ENCODE data around the gene MYO1D. TPM values are rescaled to one million over a fixed set of nuclear protein-coding genes. Genes with fewer than 3 reads are reported as not detected.

MYO1D gene
- polyA plus RNA-seq, 2 donors: 31.8 to 43.2 TPM

DNA sequence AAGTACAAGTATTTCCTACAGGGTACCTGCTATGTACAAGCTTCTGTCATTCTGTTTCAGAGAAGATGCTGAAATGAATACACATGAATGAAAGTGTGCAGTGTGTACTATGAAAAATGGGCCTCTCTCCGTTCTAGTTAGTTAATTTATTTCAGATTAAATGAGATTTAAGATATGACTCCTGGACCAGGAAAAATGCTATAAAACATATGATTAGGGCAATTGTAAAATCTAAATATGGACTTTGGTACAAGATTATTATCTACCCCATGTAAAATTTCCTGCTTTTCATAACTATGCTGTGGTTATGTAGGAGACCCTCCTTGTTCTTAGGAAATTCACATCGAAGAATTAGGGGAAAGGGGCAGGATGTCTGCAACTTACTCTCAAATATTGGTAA is 28.9 kb downstream of the MYO1D start:
- no peak overlapping the region for H3K27ac ChIP-seq (ENCODE audit: low read depth in 2 of 2, low read length in 1 of 2)
- H3K27me3 ChIP-seq (ENCODE audit: control insufficient read depth in 1 of 2, insufficient read depth in 2 of 2, low read length in 2 of 2): no peaks in the 10 kb centered on the region
- no peak overlapping the region for H3K4me3 ChIP-seq (ENCODE audit: low read depth in 1 of 2, low read length in 2 of 2)
- H3K36me3 ChIP-seq (ENCODE audit: control insufficient read depth in 2 of 2, insufficient read depth in 2 of 2, low read length in 1 of 2): no peaks in the 10 kb centered on the region
- no peaks in the 10 kb centered on the region for H3K4me1 ChIP-seq (ENCODE audit: control insufficient read depth in 2 of 2, insufficient read depth in 2 of 2, low read length in 1 of 2)
- 70 to 79% methylated on average over 2 of the region's 2 CpGs for WGBS, 2 donors
- no peaks in the 10 kb centered on the region for H3K9me3 ChIP-seq (ENCODE audit: control insufficient read depth in 2 of 2, insufficient read depth in 1 of 2, low read depth in 1 of 2, low read length in 1 of 2)

DNA sequence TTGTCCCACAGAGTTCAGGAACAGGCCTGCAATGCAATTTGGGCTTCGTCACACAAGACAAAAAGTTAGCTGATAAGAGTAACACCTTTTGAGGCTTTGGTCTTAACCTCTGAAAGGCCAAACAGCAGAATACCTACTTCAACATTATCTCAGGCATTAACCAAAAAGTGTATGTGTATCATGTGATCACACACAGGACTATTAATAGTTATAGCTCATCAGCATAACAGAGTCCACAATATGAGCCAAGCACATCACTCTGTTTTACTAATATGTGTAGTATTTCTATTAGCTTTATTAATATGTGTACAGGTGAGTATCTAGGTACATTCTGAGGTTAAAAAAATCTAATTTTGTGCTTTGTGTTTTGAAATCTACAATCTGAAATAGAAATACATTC is 30.8 kb downstream of the MYO1D start:
- Histone ChIP-seq H3K27me3 (ENCODE audit: control insufficient read depth in 1 of 2, insufficient read depth in 2 of 2, low read length in 2 of 2) (no peaks in the 10 kb centered on the region), H3K27ac (ENCODE audit: low read depth in 2 of 2, low read length in 1 of 2) (no peak overlapping the region), H3K4me3 (ENCODE audit: low read depth in 1 of 2, low read length in 2 of 2) (no peak overlapping the region), H3K4me1 (ENCODE audit: control insufficient read depth in 2 of 2, insufficient read depth in 2 of 2, low read length in 1 of 2) (no peaks in the 10 kb centered on the region), H3K36me3 (ENCODE audit: control insufficient read depth in 2 of 2, insufficient read depth in 2 of 2, low read length in 1 of 2) (no peaks in the 10 kb centered on the region), H3K9me3 (ENCODE audit: control insufficient read depth in 2 of 2, insufficient read depth in 1 of 2, low read depth in 1 of 2, low read length in 1 of 2) (no peaks in the 10 kb centered on the region)
- 90 to 93% methylated on average over 1 of the region's 1 CpG for WGBS, 2 donors

DNA sequence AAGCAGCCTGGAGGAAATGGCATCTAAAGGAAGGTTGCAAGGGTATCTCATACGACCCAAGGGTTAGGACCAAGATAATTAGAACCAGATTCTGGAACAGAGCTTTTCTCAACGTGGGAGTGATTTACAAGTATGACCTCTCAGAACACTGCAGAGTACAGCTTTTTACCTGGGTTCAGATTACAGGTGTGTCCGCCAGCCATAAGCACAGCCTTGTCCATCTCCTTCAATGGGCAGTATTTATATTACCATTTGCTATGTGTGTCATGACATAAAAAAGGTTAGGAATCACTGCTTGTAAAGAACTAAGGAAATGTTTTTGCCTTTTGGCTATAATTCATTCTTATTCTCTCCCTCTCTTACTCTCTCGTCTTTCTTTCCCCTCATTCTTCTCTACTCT is 36.7 kb downstream of the MYO1D start:
- H3K27me3 ChIP-seq (ENCODE audit: control insufficient read depth in 1 of 2, insufficient read depth in 2 of 2, low read length in 2 of 2): no peaks in the 10 kb centered on the region
- WGBS, 2 donors: 76 to 79% methylated on average over 4 of the region's 4 CpGs
- H3K27ac ChIP-seq (ENCODE audit: low read depth in 2 of 2, low read length in 1 of 2): no peak overlapping the region
- no peaks in the 10 kb centered on the region for H3K36me3 ChIP-seq (ENCODE audit: control insufficient read depth in 2 of 2, insufficient read depth in 2 of 2, low read length in 1 of 2)
- H3K9me3 ChIP-seq (ENCODE audit: control insufficient read depth in 2 of 2, insufficient read depth in 1 of 2, low read depth in 1 of 2, low read length in 1 of 2): no peaks in the 10 kb centered on the region
- no peak overlapping the region for H3K4me3 ChIP-seq (ENCODE audit: low read depth in 1 of 2, low read length in 2 of 2)
- no peaks in the 10 kb centered on the region for H3K4me1 ChIP-seq (ENCODE audit: control insufficient read depth in 2 of 2, insufficient read depth in 2 of 2, low read length in 1 of 2)

DNA sequence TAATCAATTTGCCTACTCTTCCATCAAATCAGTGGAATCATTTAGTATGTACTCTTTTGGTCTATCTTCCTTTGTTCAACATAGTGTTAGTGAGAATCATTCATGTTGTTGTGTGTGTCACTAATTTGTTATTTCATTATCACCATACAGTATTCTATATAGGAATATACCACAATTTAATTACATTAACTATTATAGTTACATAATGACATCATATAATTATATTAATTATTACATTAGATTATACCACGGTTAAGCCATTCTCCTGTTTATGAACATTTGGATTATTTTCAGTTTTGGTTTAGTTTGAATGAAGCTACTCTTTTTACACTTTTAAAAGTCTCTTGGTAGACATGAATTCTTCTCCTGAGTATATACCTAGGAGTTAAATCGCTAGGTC is 40.4 kb downstream of the MYO1D start:
- WGBS, 2 donors: 89 to 94% methylated on average over 2 of the region's 2 CpGs
- no peaks in the 10 kb centered on the region for H3K36me3 ChIP-seq (ENCODE audit: control insufficient read depth in 2 of 2, insufficient read depth in 2 of 2, low read length in 1 of 2)
- H3K4me3 ChIP-seq (ENCODE audit: low read depth in 1 of 2, low read length in 2 of 2): no peak overlapping the region
- no peak overlapping the region for H3K27ac ChIP-seq (ENCODE audit: low read depth in 2 of 2, low read length in 1 of 2)
- no peaks in the 10 kb centered on the region for H3K4me1 ChIP-seq (ENCODE audit: control insufficient read depth in 2 of 2, insufficient read depth in 2 of 2, low read length in 1 of 2)
- no peaks in the 10 kb centered on the region for H3K9me3 ChIP-seq (ENCODE audit: control insufficient read depth in 2 of 2, insufficient read depth in 1 of 2, low read depth in 1 of 2, low read length in 1 of 2)
- H3K27me3 ChIP-seq (ENCODE audit: control insufficient read depth in 1 of 2, insufficient read depth in 2 of 2, low read length in 2 of 2): no peaks in the 10 kb centered on the region

DNA sequence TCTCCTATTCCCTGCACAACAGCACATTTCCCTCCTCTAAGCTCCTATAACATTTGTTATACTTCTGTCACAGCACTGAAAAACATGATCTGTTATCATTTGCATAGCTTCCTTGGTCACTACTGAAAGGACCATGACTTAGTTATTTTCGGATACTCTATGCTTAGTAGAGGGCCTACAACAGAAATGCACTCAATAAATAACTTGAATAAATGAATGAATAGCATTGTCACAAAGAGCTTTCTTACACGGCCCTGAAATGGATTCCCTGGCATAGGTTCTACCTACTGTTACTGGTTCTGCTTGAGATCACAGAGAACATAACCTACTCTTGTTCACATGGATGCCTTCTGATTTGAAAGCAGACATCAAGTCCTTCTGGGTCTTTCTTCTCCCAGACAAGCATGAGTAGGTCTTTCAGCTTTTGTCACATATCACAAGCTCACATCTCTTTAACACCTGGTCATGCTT is 41.6 kb downstream of the MYO1D start:
- H3K4me1 ChIP-seq (ENCODE audit: control insufficient read depth in 2 of 2, insufficient read depth in 2 of 2, low read length in 1 of 2): no peaks in the 10 kb centered on the region
- no peak overlapping the region for H3K27ac ChIP-seq (ENCODE audit: low read depth in 2 of 2, low read length in 1 of 2)
- H3K27me3 ChIP-seq (ENCODE audit: control insufficient read depth in 1 of 2, insufficient read depth in 2 of 2, low read length in 2 of 2): no peaks in the 10 kb centered on the region
- no peaks in the 10 kb centered on the region for H3K9me3 ChIP-seq (ENCODE audit: control insufficient read depth in 2 of 2, insufficient read depth in 1 of 2, low read depth in 1 of 2, low read length in 1 of 2)
- H3K4me3 ChIP-seq (ENCODE audit: low read depth in 1 of 2, low read length in 2 of 2): no peak overlapping the region
- H3K36me3 ChIP-seq (ENCODE audit: control insufficient read depth in 2 of 2, insufficient read depth in 2 of 2, low read length in 1 of 2): no peaks in the 10 kb centered on the region
- WGBS, 2 donors: 64 to 69% methylated on average over 2 of the region's 2 CpGs

DNA sequence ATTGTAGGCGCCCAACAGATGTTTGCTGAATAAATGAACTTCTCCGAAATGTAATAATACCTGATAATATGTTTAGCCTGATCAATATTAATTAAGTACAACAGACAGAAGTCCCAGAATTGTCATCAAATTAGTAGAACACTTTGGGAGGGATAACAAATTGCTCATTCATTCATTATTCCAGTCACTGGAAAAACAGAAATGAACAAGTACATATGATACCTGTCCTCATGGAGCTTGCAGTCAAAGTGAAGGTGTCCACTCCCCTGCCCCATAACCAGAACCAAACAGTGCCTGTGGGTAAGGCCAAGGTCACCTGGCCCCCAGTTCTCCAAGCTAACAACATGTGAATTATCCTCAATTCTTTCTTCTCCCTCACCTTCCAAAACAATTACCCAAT is 42.8 kb downstream of the MYO1D start:
- WGBS, 2 donors: 96 to 97% methylated on average over 2 of the region's 2 CpGs
- no peaks in the 10 kb centered on the region for H3K36me3 ChIP-seq (ENCODE audit: control insufficient read depth in 2 of 2, insufficient read depth in 2 of 2, low read length in 1 of 2)
- no peak overlapping the region for H3K27ac ChIP-seq (ENCODE audit: low read depth in 2 of 2, low read length in 1 of 2)
- no peaks in the 10 kb centered on the region for H3K4me1 ChIP-seq (ENCODE audit: control insufficient read depth in 2 of 2, insufficient read depth in 2 of 2, low read length in 1 of 2)
- H3K4me3 ChIP-seq (ENCODE audit: low read depth in 1 of 2, low read length in 2 of 2): no peak overlapping the region
- H3K9me3 ChIP-seq (ENCODE audit: control insufficient read depth in 2 of 2, insufficient read depth in 1 of 2, low read depth in 1 of 2, low read length in 1 of 2): no peaks in the 10 kb centered on the region
- H3K27me3 ChIP-seq (ENCODE audit: control insufficient read depth in 1 of 2, insufficient read depth in 2 of 2, low read length in 2 of 2): no peaks in the 10 kb centered on the region

DNA sequence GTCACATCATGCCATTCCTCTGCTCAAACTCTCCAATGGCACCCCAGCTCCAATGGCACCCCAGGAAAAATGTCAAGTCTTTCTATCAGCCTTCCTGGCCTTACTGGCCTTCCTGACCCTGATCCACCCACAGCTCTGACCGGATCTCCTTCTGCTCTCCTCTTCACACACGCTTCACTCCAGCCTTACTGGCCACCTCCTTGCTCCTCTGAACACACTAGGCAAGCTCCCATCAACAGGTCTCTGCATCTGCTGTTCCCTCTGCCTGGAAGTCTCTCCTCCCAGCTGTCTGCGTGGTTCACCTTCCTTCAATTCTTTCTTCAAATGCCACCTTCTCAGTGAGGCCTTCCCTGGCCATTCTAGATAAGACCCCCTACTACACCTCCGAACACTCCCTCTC is 43.4 kb downstream of the MYO1D start:
- no peaks in the 10 kb centered on the region for H3K4me1 ChIP-seq (ENCODE audit: control insufficient read depth in 2 of 2, insufficient read depth in 2 of 2, low read length in 1 of 2)
- WGBS, 2 donors: 76 to 93% methylated on average over 4 of the region's 4 CpGs

DNA sequence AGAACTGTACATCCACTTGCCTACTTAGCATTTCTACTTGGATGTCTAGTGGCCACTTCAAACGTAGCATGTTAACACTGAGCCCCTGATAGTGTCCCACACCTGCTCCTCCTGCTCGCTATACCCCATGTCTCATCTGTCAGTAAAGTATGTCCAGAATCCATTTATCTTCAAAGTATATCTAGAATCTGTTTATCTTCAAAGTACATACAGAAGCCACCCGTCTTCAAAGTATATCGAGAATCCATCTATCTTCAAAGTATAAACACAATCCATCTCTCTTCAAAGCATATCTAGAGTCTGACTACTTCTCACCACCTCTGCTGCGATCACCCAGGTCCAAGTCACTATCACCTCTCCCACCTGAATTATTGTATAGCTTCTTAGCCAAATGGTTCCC is 43.8 kb downstream of the MYO1D start:
- Histone ChIP-seq H3K4me1 (ENCODE audit: control insufficient read depth in 2 of 2, insufficient read depth in 2 of 2, low read length in 1 of 2) (no peaks in the 10 kb centered on the region), H3K9me3 (ENCODE audit: control insufficient read depth in 2 of 2, insufficient read depth in 1 of 2, low read depth in 1 of 2, low read length in 1 of 2) (no peaks in the 10 kb centered on the region), H3K4me3 (ENCODE audit: low read depth in 1 of 2, low read length in 2 of 2) (no peak overlapping the region), H3K27ac (ENCODE audit: low read depth in 2 of 2, low read length in 1 of 2) (no peak overlapping the region), H3K36me3 (ENCODE audit: control insufficient read depth in 2 of 2, insufficient read depth in 2 of 2, low read length in 1 of 2) (no peaks in the 10 kb centered on the region), H3K27me3 (ENCODE audit: control insufficient read depth in 1 of 2, insufficient read depth in 2 of 2, low read length in 2 of 2) (no peaks in the 10 kb centered on the region)
- 83 to 88% methylated on average over 5 of the region's 5 CpGs for WGBS, 2 donors

More for the DNA sequence above, 43.4 kb downstream of the MYO1D start:
- Histone ChIP-seq H3K27me3 (ENCODE audit: control insufficient read depth in 1 of 2, insufficient read depth in 2 of 2, low read length in 2 of 2) (no peaks in the 10 kb centered on the region), H3K9me3 (ENCODE audit: control insufficient read depth in 2 of 2, insufficient read depth in 1 of 2, low read depth in 1 of 2, low read length in 1 of 2) (no peaks in the 10 kb centered on the region), H3K27ac (ENCODE audit: low read depth in 2 of 2, low read length in 1 of 2) (no peak overlapping the region), H3K4me3 (ENCODE audit: low read depth in 1 of 2, low read length in 2 of 2) (no peak overlapping the region), H3K36me3 (ENCODE audit: control insufficient read depth in 2 of 2, insufficient read depth in 2 of 2, low read length in 1 of 2) (no peaks in the 10 kb centered on the region)

DNA sequence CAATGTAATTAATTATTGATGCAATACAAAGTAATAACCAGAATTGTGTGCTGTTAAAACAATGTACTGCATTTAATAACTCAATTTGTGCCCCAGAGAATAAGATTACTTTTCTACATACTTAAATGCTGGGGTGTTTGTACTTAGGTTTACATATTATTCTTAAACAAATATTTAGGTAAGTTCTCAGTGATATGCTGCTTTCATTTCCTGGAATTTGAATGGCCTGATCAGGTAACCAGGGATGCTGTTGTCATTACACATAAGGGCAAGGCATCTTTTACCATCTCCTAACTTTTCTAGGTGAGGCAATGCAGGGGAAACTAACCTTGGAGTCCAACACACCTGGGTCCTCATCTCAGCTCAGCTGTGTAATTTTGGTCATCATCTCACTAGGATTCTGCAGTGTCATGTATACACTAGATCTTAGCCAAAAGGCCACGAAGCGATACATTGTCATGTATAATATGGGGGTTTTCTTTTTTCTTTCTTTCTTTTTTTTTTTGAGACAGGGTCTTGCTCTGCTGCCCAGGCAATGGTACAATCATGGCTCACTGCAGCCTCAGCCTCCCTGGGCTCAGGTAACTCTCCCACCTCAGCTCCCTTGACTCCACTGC is 45.2 kb downstream of the MYO1D start:
- no peak overlapping the region for H3K27ac ChIP-seq (ENCODE audit: low read depth in 2 of 2, low read length in 1 of 2)
- no peaks in the 10 kb centered on the region for H3K9me3 ChIP-seq (ENCODE audit: control insufficient read depth in 2 of 2, insufficient read depth in 1 of 2, low read depth in 1 of 2, low read length in 1 of 2)
- no peaks in the 10 kb centered on the region for H3K4me1 ChIP-seq (ENCODE audit: control insufficient read depth in 2 of 2, insufficient read depth in 2 of 2, low read length in 1 of 2)
- no peaks in the 10 kb centered on the region for H3K27me3 ChIP-seq (ENCODE audit: control insufficient read depth in 1 of 2, insufficient read depth in 2 of 2, low read length in 2 of 2)
- H3K4me3 ChIP-seq (ENCODE audit: low read depth in 1 of 2, low read length in 2 of 2): no peak overlapping the region
- WGBS, 2 donors: 92 to 97% methylated on average over 2 of the region's 2 CpGs
- H3K36me3 ChIP-seq (ENCODE audit: control insufficient read depth in 2 of 2, insufficient read depth in 2 of 2, low read length in 1 of 2): no peaks in the 10 kb centered on the region

DNA sequence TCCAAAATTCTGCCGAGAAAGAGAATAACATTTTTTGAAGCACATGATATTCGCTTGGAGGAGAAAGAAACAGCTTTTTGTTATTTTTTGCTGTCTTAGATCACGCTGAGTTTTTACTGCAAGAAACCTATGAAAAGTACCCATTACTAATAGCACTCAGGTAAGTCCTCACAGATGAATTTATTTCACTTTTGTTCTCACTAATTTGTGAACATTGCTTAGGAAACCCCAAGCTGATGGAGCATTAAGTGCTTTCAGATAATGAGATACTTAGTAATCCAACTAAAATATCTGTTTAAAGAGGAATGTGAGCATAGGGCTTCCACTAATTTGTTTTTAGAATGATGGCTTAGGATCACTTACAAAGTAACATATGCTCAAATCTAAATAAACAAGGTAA is 45.7 kb downstream of the MYO1D start:
- H3K27ac ChIP-seq (ENCODE audit: low read depth in 2 of 2, low read length in 1 of 2): no peak overlapping the region
- H3K27me3 ChIP-seq (ENCODE audit: control insufficient read depth in 1 of 2, insufficient read depth in 2 of 2, low read length in 2 of 2): no peaks in the 10 kb centered on the region
- WGBS, 2 donors: 88 to 91% methylated on average over 3 of the region's 3 CpGs
- H3K4me3 ChIP-seq (ENCODE audit: low read depth in 1 of 2, low read length in 2 of 2): no peak overlapping the region
- no peaks in the 10 kb centered on the region for H3K9me3 ChIP-seq (ENCODE audit: control insufficient read depth in 2 of 2, insufficient read depth in 1 of 2, low read depth in 1 of 2, low read length in 1 of 2)
- no peaks in the 10 kb centered on the region for H3K4me1 ChIP-seq (ENCODE audit: control insufficient read depth in 2 of 2, insufficient read depth in 2 of 2, low read length in 1 of 2)
- H3K36me3 ChIP-seq (ENCODE audit: control insufficient read depth in 2 of 2, insufficient read depth in 2 of 2, low read length in 1 of 2): no peaks in the 10 kb centered on the region
